Transverse colon (tissue), 4 donors: Measurements from ENCODE around the gene LDHAL6B.

ENCODE experiments used
- CTCF ChIP-seq, 5 experiments: fragments of 200-600 bp in 3 of 5; fragments of 450-650 bp in 2 of 5; sonication (generic) in 3 of 5; IDR thresholded peaks; 1 replicate in 2 of 5; 2 replicates in 3 of 5; pipeline ENCODE4 v1.5.1; 2016 to 2017; ENCODE audit warnings: antibody characterized with exemption in 5 of 5, inconsistent platforms in 3 of 5, mild to moderate bottlenecking in 2 of 5, moderate library complexity in 1 of 5
- EP300 ChIP-seq: sonication (generic); formaldehyde crosslinking; IDR thresholded peaks from one replicate; pipeline ENCODE4 v1.6.1; 2017; ENCODE audit warnings: antibody characterized with exemption, low read depth
- POLR2AphosphoS5 ChIP-seq, 3 donors: sonication (generic); formaldehyde crosslinking; IDR thresholded peaks; one replicate each; pipeline ENCODE4 v1.6.1; 2016; ENCODE audit warnings: antibody characterized with exemption in 3 of 3

DNA sequence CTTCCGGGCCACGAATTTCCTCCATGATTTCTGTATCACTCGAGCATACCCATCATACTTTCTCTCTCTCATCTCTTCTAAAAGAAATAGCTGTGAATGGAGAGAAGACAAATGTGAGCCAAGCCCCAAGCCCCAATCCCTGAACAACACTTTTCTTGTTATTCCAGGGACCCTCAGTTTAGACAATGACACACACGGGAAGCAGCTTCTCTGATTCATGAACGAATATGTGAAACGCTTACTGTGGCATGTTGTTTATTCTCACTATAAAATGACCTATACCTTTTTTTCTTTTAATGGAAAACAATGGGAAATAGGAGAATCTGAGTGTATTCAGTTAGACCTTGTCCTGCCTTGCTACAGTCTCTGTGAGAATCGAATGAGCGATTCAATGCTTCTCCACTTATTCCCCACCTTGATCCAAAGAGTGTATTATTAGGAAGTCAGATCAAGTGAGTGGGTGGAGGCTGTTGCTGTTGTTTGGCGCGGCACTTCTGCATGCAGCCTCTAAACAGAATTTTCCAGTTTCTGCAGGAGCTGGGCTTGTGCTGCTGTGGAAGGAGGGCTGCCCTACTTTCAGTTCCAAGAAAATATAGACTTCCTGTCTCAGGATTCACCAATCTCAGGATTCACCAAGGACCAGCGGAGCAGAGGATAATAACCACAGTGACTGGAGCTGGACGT, 32.4 kb upstream of the LDHAL6B start:
- TF ChIP-seq CTCF (IDR thresholded peaks at IDR 0.05) (no peak), POLR2AphosphoS5 (IDR thresholded peaks at IDR 0.05) (no peak), EP300 (no peak)
